HG03108 (cell line): ENCODE data around the gene SHISA9.

ENCODE experiments used
- ATAC-seq: cut with Tn5 transposase; IDR thresholded peaks from one replicate; pipeline ENCODE4 v1.9.1; 2021; ENCODE audit warnings: moderate library complexity; ENCODE audit not compliant: unreplicated experiment

The SHISA9 gene

DNA sequence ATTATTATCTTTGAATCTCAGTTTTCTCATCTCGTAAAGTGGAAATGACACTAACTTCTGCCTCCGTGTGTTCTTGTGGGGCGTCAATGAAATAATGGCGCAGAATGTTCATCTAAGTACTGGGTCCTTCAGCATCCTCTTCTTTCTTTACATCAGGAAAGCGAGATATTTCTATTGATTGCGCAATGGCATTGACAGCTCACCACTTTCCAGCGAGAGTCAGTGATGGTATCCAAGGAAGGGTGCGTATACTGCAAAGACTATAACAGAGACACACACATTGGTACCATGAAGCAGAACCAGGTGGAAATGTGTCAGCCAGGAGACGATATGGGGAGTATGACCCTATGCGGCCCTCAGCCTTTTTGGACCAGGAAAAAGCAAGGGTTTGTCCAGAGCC is 162.1 kb downstream of the SHISA9 start:
- ATAC-seq, result no peak

GRCh38 chr16:13064821-13065220 is 163.4 kb downstream of the SHISA9 start:
- no peak for ATAC-seq

GRCh38 chr16:13067648-13068047 is 166.2 kb downstream of the SHISA9 start:
- ATAC-seq, result no peak

- ATAC-seq, result no peak
Measured at GRCh38 chr16:13068912-13069583, 167.7 kb downstream of the SHISA9 start.

- ATAC-seq, result no peak
Measured at GRCh38 chr16:13070268-13070667, 168.9 kb downstream of the SHISA9 start.

DNA sequence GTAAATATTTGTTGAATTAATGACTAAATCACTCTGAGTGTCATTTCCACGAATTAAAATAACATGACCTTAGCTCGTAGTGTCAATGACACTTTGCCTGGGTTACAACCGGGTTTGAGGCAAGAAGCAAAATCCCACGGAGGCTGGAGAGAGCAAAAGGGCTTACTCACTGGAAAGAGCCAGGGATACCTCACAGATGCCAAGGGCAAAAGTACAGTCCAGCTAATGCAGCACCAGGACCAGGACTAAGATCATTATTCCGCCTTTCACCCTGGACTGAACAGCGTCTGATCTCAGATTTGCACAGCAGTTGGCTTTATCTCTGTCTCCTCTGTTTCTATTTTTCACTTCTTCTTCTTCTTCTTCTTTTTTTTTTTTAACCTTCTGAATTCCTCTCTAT is 175.5 kb downstream of the SHISA9 start:
- no peak for ATAC-seq

GRCh38 chr16:13077816-13078215 is 176.4 kb downstream of the SHISA9 start:
- no peak for ATAC-seq

DNA sequence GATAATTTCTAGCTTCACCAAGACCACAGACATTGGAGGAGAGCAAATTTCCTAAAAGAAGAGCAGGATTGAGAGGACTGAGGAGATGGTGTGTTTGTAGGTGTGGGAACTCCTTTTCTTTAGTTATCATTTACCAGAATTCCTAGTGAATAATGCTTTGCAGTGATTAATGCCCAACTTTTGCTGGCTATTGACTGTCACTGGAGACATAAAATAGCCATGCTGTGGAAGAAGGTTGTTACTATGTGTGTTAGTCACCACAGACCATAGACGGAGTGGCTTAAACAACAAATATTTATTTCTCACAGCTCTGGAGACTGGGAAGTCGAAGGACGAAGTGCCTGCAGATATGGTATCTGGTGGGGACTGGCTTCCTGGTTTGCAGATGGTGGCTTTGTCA is 179.1 kb downstream of the SHISA9 start:
- no peak for ATAC-seq

- ATAC-seq, result no peak
Measured at GRCh38 chr16:13081825-13082331, 180.5 kb downstream of the SHISA9 start.

GRCh38 chr16:13083681-13084080 is 182.3 kb downstream of the SHISA9 start:
- no peak for ATAC-seq

DNA sequence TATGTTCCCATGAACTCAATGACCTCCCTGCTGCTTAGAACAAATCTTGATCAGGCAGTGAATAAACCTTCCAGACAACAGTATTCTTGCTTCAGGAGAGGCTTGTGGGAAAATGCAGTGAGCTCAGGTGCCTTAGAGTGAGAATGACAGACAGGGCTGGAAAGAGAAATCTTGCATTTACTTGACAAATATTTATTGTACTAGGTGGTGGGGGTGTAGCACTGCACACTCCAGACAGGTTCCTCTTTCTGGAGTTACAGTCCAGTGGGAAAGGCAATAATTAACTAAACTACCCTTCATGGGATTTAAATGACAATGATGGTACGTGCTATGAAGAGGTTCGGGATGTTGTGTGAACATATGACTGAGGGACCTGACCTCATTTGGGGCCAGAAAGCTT is 182.9 kb downstream of the SHISA9 start:
- ATAC-seq, result no peak

DNA sequence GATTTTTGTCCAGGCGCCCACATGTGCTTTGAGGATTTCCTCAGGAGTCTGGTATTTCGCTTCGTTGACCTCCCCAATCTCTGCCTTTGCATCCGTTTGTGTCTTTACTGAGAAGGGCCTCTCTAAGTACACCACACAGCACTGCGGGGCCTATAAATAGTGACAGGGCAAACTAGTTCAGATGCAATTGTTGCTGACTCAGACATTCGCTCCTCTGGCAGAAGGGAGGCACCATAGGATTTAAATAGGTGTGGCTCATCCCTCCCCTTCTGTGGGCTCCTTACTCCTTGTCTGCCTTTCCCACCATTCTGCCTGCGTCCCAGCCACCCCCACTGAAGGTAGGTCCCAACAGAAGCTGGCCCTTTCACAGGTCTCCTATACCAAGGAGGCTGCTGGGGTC is 192.3 kb downstream of the SHISA9 start:
- no peak for ATAC-seq

- no peak for ATAC-seq
Measured at GRCh38 chr16:13095061-13095460, 193.7 kb downstream of the SHISA9 start.

- no peak for ATAC-seq
Measured at GRCh38 chr16:13098536-13098935, 197.1 kb downstream of the SHISA9 start.

DNA sequence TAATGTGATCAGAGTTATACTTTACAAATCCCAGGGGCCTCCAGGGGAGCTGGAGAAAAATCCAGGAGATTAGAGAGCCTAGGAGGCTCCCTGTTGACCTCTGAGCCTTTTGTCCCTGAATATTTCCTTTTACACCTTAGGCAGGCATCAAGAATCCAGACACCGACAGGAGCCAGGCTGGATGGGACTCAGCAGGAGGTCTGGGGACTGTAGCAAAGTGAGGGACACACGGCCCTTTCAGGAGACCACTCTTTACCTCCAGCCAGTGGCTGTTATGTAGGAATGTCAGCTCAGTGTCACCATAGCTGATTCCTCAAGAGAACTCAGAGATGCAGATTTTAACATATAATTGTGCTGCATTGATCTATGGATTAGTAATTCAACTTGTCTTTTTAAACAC is 198.4 kb downstream of the SHISA9 start:
- no peak for ATAC-seq

DNA sequence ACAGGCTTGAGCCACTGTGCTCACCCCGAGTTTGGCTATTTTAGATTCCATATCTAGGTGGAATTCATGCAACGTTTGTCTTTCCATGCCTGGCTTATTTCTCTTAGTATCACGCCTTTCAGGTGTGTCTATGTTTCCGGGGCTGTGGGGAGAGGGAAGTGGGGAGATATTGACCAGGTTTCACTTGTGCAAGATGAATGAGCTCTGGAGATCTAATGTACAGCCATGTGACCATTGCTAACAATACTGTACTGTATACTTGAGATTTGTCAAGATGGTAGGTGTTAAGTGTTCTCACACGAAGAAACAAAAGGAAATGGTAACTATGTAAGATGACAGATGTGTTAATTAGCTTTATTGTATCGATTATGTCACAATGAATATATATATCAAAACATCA is 199.6 kb downstream of the SHISA9 start:
- no peak for ATAC-seq

GRCh38 chr16:13101828-13102227 is 200.4 kb downstream of the SHISA9 start:
- no peak for ATAC-seq

DNA sequence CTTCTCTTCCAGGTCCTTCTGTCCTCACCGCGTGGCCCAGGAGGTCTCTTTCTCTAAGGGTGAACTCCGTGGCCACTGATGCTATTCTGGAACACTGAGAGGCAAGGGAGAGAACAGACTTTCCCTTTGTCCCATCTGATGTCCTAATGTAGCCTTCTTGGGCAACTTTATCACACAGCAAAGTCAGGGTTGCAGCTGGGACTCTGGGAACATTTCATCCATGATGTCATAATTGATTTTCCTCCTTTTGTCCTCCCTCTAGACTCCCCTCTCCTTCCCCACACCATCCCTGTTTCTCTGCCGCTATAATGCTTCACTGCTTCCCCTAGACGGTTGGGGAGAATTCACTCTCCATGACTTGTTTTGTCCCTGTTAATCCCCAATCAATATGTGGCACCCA is 201.0 kb downstream of the SHISA9 start:
- no peak for ATAC-seq

GRCh38 chr16:13103831-13104530 is 202.6 kb downstream of the SHISA9 start:
- no peak for ATAC-seq

DNA sequence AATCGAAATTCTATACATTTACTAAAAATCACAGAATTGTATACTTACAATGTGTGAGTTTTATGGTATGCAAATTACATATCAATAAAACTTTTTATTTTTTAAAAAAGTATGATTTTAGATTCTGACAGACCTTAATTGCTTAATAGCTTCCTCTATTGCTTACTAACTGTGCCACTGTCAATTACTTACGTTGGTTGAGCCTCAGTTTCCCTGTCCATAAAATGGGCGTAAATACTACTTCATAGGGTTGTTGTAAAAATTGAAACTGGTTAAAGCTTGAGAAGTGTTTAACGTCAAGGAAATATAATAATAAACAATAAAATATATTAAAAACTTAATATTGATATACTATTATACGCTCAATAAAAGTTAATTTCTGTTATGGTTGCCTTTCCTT is 203.4 kb downstream of the SHISA9 start:
- no peak for ATAC-seq

- ATAC-seq, result no peak
Measured at GRCh38 chr16:13105427-13105826, 204.0 kb downstream of the SHISA9 start.

GRCh38 chr16:13106464-13106863 is 205.1 kb downstream of the SHISA9 start:
- no peak for ATAC-seq

- no peak for ATAC-seq
Measured at GRCh38 chr16:13108126-13108525, 206.7 kb downstream of the SHISA9 start.
